Activated naive CD8-positive, alpha-beta T cell (primary cell): ENCODE data around the gene SLC34A3.

Source experiments
- H3K27ac Mint-ChIP-seq: one replicate; pipeline ENCODE4 v1.8.0; 2021; ENCODE audit warnings: mixed read lengths
- H3K27me3 Mint-ChIP-seq: one replicate; pipeline ENCODE4 v1.8.0; 2021; ENCODE audit warnings: mixed read lengths
- H3K36me3 Mint-ChIP-seq: one replicate; pipeline ENCODE4 v1.8.0; 2021; ENCODE audit warnings: mixed read lengths
- H3K4me1 Mint-ChIP-seq: one replicate; pipeline ENCODE4 v1.8.0; 2021; ENCODE audit warnings: low read depth, mixed read lengths
- H3K4me3 Mint-ChIP-seq: one replicate; pipeline ENCODE4 v1.8.0; 2021; ENCODE audit warnings: mild to moderate bottlenecking, mixed read lengths
- H3K9me3 Mint-ChIP-seq: one replicate; pipeline ENCODE4 v1.8.0; 2021; ENCODE audit warnings: low read depth, mixed read lengths

The SLC34A3 gene

GRCh38 chr9:137191691-137192447, 38.8 kb upstream of the SLC34A3 start:
- H3K9me3 Mint-ChIP-seq: no peaks in the 10 kb centered on the region
- no peaks in the 10 kb centered on the region for H3K36me3 Mint-ChIP-seq
- peaks cover 18% of the 10 kb centered on the region for H3K4me1 Mint-ChIP-seq
- H3K4me3 Mint-ChIP-seq: no peak overlapping the region
- H3K27me3 Mint-ChIP-seq: no peaks in the 10 kb centered on the region
- no peak overlapping the region for H3K27ac Mint-ChIP-seq

GRCh38 chr9:137192448-137192780, 38.3 kb upstream of the SLC34A3 start:
- Mint-ChIP-seq H3K27me3 (no peaks in the 10 kb centered on the region), H3K4me1 (peaks cover 14% of the 10 kb centered on the region), H3K4me3 (no peak overlapping the region), H3K27ac (no peak overlapping the region), H3K36me3 (no peaks in the 10 kb centered on the region), H3K9me3 (no peaks in the 10 kb centered on the region)

GRCh38 chr9:137192859-137193258, 37.8 kb upstream of the SLC34A3 start:
- no peak overlapping the region for H3K27ac Mint-ChIP-seq

GRCh38 chr9:137193771-137194170, 36.9 kb upstream of the SLC34A3 start:
- no peak overlapping the region for H3K4me3 Mint-ChIP-seq
- H3K9me3 Mint-ChIP-seq: no peaks in the 10 kb centered on the region
- H3K27me3 Mint-ChIP-seq: no peaks in the 10 kb centered on the region
- no peak overlapping the region for H3K27ac Mint-ChIP-seq
- H3K36me3 Mint-ChIP-seq: no peaks in the 10 kb centered on the region
- peaks cover 9% of the 10 kb centered on the region for H3K4me1 Mint-ChIP-seq

More at GRCh38 chr9:137192859-137193258, 37.8 kb upstream of the SLC34A3 start:
- Mint-ChIP-seq H3K4me3 (no peak overlapping the region), H3K4me1 (peaks cover 11% of the 10 kb centered on the region), H3K27me3 (no peaks in the 10 kb centered on the region), H3K36me3 (no peaks in the 10 kb centered on the region), H3K9me3 (no peaks in the 10 kb centered on the region)

GRCh38 chr9:137194388-137194787, 36.3 kb upstream of the SLC34A3 start:
- Mint-ChIP-seq H3K27me3 (no peaks in the 10 kb centered on the region), H3K4me1 (peaks cover 6% of the 10 kb centered on the region), H3K4me3 (no peak overlapping the region), H3K36me3 (no peaks in the 10 kb centered on the region), H3K9me3 (no peaks in the 10 kb centered on the region), H3K27ac (no peak overlapping the region)

GRCh38 chr9:137194909-137195308, 35.8 kb upstream of the SLC34A3 start:
- H3K36me3 Mint-ChIP-seq: no peaks in the 10 kb centered on the region
- no peak overlapping the region for H3K4me3 Mint-ChIP-seq
- H3K27ac Mint-ChIP-seq: no peak overlapping the region
- peaks cover 6% of the 10 kb centered on the region for H3K4me1 Mint-ChIP-seq
- no peaks in the 10 kb centered on the region for H3K27me3 Mint-ChIP-seq
- no peaks in the 10 kb centered on the region for H3K9me3 Mint-ChIP-seq

- no peak overlapping the region for H3K4me3 Mint-ChIP-seq
- H3K27ac Mint-ChIP-seq: no peak overlapping the region
- H3K4me1 Mint-ChIP-seq: peaks cover 5% of the 10 kb centered on the region
- H3K36me3 Mint-ChIP-seq: no peaks in the 10 kb centered on the region
- H3K9me3 Mint-ChIP-seq: no peaks in the 10 kb centered on the region
- no peaks in the 10 kb centered on the region for H3K27me3 Mint-ChIP-seq
These were observed 35.0 kb upstream of the SLC34A3 start for GRCh38 chr9:137195525-137196220.

- Mint-ChIP-seq H3K9me3 (no peaks in the 10 kb centered on the region), H3K4me1 (peaks cover 13% of the 10 kb centered on the region), H3K27me3 (no peaks in the 10 kb centered on the region), H3K4me3 (no peak overlapping the region), H3K27ac (no peak overlapping the region), H3K36me3 (no peaks in the 10 kb centered on the region)
These were observed 32.4 kb upstream of the SLC34A3 start for GRCh38 chr9:137198051-137198901.

- peaks cover 16% of the 10 kb centered on the region for H3K4me1 Mint-ChIP-seq
- H3K9me3 Mint-ChIP-seq: no peaks in the 10 kb centered on the region
- H3K36me3 Mint-ChIP-seq: no peaks in the 10 kb centered on the region
- no peak overlapping the region for H3K4me3 Mint-ChIP-seq
- no peaks in the 10 kb centered on the region for H3K27me3 Mint-ChIP-seq
- no peak overlapping the region for H3K27ac Mint-ChIP-seq
These were observed 31.8 kb upstream of the SLC34A3 start for GRCh38 chr9:137198902-137199283.

GRCh38 chr9:137199411-137200121, 31.1 kb upstream of the SLC34A3 start:
- no peaks in the 10 kb centered on the region for H3K27me3 Mint-ChIP-seq
- H3K27ac Mint-ChIP-seq: no peak overlapping the region
- H3K9me3 Mint-ChIP-seq: no peaks in the 10 kb centered on the region
- peaks cover 23% of the 10 kb centered on the region for H3K4me1 Mint-ChIP-seq
- H3K4me3 Mint-ChIP-seq: peak overlapping the region; percentile 81
- no peaks in the 10 kb centered on the region for H3K36me3 Mint-ChIP-seq

GRCh38 chr9:137200311-137201204, 30.1 kb upstream of the SLC34A3 start, which contains the start of gene TPRN:
Gene TPRN, minus strand, starts transcription at chr9:137200741. Its CDS starts 30 bp downstream, at chr9:137200711.
- Mint-ChIP-seq H3K4me1 (peaks cover 24% of the 10 kb centered on the region), H3K27me3 (no peaks in the 10 kb centered on the region), H3K36me3 (no peaks in the 10 kb centered on the region), H3K27ac (peak within 1 kb of the TSS; percentile 58), H3K9me3 (no peaks in the 10 kb centered on the region), H3K4me3 (peak within 1 kb of the TSS; percentile 83)

GRCh38 chr9:137201205-137201868, 29.4 kb upstream of the SLC34A3 start:
- peak overlapping the region; percentile 58 for H3K27ac Mint-ChIP-seq
- H3K9me3 Mint-ChIP-seq: no peaks in the 10 kb centered on the region
- H3K36me3 Mint-ChIP-seq: no peaks in the 10 kb centered on the region
- H3K4me1 Mint-ChIP-seq: peaks cover 26% of the 10 kb centered on the region
- H3K4me3 Mint-ChIP-seq: peak overlapping the region; percentile 83
- no peaks in the 10 kb centered on the region for H3K27me3 Mint-ChIP-seq

GRCh38 chr9:137202966-137203365, 27.7 kb upstream of the SLC34A3 start:
- no peak overlapping the region for H3K27ac Mint-ChIP-seq
- no peaks in the 10 kb centered on the region for H3K27me3 Mint-ChIP-seq
- no peaks in the 10 kb centered on the region for H3K9me3 Mint-ChIP-seq
- peaks cover 39% of the 10 kb centered on the region for H3K4me1 Mint-ChIP-seq
- H3K4me3 Mint-ChIP-seq: peak overlapping the region; percentile 40
- H3K36me3 Mint-ChIP-seq: peaks cover 3% of the 10 kb centered on the region
